Measurements from ENCODE around the gene PSMB5.

- no peak for TF ChIP-seq TAF1 (conservative IDR thresholded peaks at IDR 0.05)
- TF ChIP-seq CTCF (IDR thresholded peaks at IDR 0.05; ENCODE audit: low read depth, low read length, missing input control) = no peak
- TF ChIP-seq, protein P1, sequence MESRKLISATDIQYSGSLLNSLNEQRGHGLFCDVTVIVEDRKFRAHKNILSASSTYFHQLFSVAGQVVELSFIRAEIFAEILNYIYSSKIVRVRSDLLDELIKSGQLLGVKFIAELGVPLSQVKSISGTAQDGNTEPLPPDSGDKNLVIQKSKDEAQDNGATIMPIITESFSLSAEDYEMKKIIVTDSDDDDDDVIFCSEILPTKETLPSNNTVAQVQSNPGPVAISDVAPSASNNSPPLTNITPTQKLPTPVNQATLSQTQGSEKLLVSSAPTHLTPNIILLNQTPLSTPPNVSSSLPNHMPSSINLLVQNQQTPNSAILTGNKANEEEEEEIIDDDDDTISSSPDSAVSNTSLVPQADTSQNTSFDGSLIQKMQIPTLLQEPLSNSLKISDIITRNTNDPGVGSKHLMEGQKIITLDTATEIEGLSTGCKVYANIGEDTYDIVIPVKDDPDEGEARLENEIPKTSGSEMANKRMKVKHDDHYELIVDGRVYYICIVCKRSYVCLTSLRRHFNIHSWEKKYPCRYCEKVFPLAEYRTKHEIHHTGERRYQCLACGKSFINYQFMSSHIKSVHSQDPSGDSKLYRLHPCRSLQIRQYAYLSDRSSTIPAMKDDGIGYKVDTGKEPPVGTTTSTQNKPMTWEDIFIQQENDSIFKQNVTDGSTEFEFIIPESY (IDR thresholded peaks at IDR 0.05) = no peak
- TF ChIP-seq REST (IDR thresholded peaks at IDR 0.05) = no peak
- TF ChIP-seq RXRA (IDR thresholded peaks at IDR 0.05) = no peak
- no peak for TF ChIP-seq RAD21 (IDR thresholded peaks at IDR 0.05)
- no peak for TF ChIP-seq JUND (IDR thresholded peaks at IDR 0.05)
Observed at GRCh38 chr14:23055621-23056144, 21.0 kb upstream of the PSMB5 start.
